Measurements from ENCODE around the gene METTL1. TPM values are rescaled to one million over a fixed set of nuclear protein-coding genes. Genes with fewer than 3 reads are reported as not detected.
"Not testable (repeated sequence)": the region's sequence is repeated elsewhere in the genome, so short reads cannot be mapped to it uniquely, and the experiment has no call there.

Gene METTL1
- total RNA-seq, 2 donors from 2014 or later: 26.1 to 28.7 TPM

DNA sequence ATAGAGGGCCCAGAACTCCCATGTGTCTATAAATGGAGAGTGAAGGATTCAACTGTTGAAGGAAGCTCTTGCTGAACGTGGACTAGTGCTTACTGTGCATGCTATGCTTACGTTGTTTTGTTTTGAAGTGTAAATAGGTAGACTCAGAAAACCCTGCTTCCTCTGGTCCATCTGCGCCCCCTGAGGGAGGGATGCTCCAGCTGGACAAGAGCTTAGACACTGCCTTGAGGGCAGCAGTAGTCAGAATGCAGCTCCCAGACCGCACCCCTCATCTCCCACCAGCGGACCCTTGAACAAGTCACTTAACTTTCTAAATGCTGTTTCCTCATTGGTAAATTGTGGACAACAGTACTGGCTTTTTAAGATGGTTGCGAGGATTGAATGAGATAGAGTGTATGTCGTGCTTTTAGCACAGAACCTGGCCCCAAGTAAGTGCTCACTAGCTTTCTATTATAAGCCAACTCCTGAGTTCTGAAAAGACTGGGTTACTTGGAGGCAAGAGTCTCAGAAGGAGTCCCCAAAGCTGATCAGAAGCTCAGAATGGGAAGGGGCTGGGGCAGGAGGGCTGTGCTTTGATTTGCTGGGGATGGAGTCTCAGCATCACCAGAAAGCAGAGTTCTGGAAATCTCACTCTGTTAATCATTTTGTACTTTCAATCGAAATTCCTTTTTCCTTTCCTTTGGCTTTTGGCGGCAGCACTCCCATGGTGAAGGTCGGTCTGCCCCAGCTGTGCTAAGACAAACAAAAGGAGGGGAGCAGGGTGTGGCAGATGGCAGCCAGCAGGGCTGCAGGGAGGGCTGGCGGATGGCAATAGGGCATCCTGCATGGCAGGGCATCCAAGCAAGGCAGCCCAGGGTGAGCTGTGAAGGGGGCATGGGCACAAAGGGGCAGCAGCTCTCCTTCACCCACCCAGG lies 48.9 kb downstream of the METTL1 start:
- WGBS, 2 experiments (ENCODE audit: insufficient coverage in 1 of 2, insufficient read length in 1 of 2): 77 to 89% methylated on average over 5 to 11 of the region's 11 CpGs

DNA sequence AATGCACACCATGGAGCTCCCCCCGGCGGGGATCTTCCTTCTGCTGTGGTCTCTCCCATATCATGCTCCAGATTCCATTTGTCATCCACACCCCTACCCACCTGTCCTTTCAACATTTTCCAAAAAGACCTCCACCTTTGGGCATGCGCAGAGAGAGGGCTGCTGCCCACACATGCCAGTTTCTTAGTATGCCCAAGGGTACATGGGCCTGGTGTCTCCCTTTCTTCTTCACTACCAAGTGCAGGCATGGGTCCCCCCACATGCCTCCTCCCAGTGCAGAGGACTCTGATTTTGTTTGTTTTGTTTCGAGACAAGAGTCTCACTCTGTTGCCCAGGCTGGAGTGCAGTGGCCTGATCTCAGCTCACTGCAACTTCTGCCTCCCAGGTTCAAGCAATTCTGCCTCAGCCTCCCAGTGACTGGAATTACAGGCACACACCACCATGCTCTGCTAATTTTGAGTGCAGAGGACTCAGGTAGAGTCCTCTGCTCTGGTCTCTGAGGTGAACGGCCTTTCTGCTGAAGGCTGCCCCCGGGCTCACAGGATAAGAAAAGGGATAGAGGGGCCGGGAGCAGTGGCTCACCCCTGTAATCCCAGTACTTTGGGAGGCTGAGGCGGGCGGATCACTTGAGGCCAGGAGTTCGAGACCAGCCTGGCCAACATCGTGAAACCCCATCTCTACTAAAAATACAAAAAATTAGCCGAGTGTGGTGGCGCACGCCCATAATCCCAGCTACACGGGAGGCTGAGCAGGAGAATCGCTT lies 49.9 kb downstream of the METTL1 start:
- Mint-ChIP-seq H3K36me3 (ENCODE audit: low read depth) (peaks cover 42% of the 10 kb centered on the region), H3K27me3 (ENCODE audit: insufficient read depth) (peaks cover 43% of the 10 kb centered on the region)
- H3K9me3 ChIP-seq (ENCODE audit: control insufficient read depth, low read length); H3K27ac ChIP-seq (ENCODE audit: low read depth, low read length); H3K4me1 Mint-ChIP-seq; DNase-seq; H3K4me3 ChIP-seq (ENCODE audit: low read length); H3K4me3 Mint-ChIP-seq; H3K27ac Mint-ChIP-seq; H3K9ac ChIP-seq (ENCODE audit: extremely low read depth, low read length, poor library complexity, severe bottlenecking); H3K9me3 Mint-ChIP-seq; H3K4me1 ChIP-seq (ENCODE audit: control insufficient read depth, insufficient read depth, low read length): not testable (repeated sequence)
- peaks cover 44% of the 10 kb centered on the region for H3K27me3 ChIP-seq (ENCODE audit: control insufficient read depth, insufficient read depth, low read length, poor library complexity, severe bottlenecking)
- peaks cover 24% of the 10 kb centered on the region for H3K36me3 ChIP-seq (ENCODE audit: control insufficient read depth, insufficient read depth, low read length)
- 93 to 95% methylated on average over 7 to 16 of the region's 16 CpGs for WGBS, 2 experiments (ENCODE audit: insufficient coverage in 1 of 2, insufficient read length in 1 of 2)

More for the DNA sequence above, 48.9 kb downstream of the METTL1 start:
- Histone ChIP-seq H3K27ac (ENCODE audit: low read depth, low read length) (no peak overlapping the region), H3K9ac (ENCODE audit: extremely low read depth, low read length, poor library complexity, severe bottlenecking) (no peak overlapping the region), H3K27me3 (ENCODE audit: control insufficient read depth, insufficient read depth, low read length, poor library complexity, severe bottlenecking) (peaks cover 53% of the 10 kb centered on the region), H3K4me3 (ENCODE audit: low read length) (no peak overlapping the region), H3K36me3 (ENCODE audit: control insufficient read depth, insufficient read depth, low read length) (peaks cover 21% of the 10 kb centered on the region), H3K9me3 (ENCODE audit: control insufficient read depth, low read length) (no peaks in the 10 kb centered on the region), H3K4me1 (ENCODE audit: control insufficient read depth, insufficient read depth, low read length) (no peaks in the 10 kb centered on the region)
- TF ChIP-seq, protein P1, sequence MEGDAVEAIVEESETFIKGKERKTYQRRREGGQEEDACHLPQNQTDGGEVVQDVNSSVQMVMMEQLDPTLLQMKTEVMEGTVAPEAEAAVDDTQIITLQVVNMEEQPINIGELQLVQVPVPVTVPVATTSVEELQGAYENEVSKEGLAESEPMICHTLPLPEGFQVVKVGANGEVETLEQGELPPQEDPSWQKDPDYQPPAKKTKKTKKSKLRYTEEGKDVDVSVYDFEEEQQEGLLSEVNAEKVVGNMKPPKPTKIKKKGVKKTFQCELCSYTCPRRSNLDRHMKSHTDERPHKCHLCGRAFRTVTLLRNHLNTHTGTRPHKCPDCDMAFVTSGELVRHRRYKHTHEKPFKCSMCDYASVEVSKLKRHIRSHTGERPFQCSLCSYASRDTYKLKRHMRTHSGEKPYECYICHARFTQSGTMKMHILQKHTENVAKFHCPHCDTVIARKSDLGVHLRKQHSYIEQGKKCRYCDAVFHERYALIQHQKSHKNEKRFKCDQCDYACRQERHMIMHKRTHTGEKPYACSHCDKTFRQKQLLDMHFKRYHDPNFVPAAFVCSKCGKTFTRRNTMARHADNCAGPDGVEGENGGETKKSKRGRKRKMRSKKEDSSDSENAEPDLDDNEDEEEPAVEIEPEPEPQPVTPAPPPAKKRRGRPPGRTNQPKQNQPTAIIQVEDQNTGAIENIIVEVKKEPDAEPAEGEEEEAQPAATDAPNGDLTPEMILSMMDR (conservative IDR thresholded peaks at IDR 0.05): no peak
- Mint-ChIP-seq H3K27ac (no peak overlapping the region), H3K27me3 (ENCODE audit: insufficient read depth) (peaks cover 53% of the 10 kb centered on the region), H3K36me3 (ENCODE audit: low read depth) (peaks cover 36% of the 10 kb centered on the region), H3K9me3 (peaks cover 2% of the 10 kb centered on the region), H3K4me1 (peaks cover 4% of the 10 kb centered on the region), H3K4me3 (no peak overlapping the region)
- DNase-seq: peak; percentile 41

DNA sequence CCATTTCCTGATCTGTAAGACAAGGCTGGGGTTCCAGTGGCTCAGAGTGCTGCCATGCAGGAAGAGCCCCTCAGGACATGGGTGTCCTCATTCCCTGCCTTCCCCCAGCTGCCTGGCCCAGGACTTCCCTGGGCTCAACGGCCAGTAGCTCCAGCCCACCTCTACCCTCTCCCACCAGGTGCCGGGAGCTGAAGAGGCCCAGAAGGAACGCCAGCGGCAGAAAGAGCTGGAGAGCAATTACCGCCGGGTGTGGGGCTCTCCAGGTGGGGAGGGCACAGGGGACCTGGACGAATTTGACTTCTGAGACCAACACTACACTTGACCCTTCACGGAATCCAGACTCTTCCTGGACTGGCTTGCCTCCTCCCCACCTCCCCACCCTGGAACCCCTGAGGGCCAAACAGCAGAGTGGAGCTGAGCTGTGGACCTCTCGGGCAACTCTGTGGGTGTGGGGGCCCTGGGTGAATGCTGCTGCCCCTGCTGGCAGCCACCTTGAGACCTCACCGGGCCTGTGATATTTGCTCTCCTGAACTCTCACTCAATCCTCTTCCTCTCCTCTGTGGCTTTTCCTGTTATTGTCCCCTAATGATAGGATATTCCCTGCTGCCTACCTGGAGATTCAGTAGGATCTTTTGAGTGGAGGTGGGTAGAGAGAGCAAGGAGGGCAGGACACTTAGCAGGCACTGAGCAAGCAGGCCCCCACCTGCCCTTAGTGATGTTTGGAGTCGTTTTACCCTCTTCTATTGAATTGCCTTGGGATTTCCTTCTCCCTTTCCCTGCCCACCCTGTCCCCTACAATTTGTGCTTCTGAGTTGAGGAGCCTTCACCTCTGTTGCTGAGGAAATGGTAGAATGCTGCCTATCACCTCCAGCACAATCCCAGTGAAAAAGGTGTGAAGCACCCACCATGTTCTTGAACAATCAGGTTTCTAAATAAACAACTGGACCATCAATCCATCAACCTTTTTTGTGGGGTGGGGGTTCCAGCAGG lies 51.0 kb downstream of the METTL1 start:
- Mint-ChIP-seq H3K4me3 (no peak overlapping the region), H3K4me1 (no peaks in the 10 kb centered on the region), H3K27ac (no peak overlapping the region), H3K27me3 (ENCODE audit: insufficient read depth) (peaks cover 32% of the 10 kb centered on the region), H3K36me3 (ENCODE audit: low read depth) (peaks cover 45% of the 10 kb centered on the region), H3K9me3 (no peaks in the 10 kb centered on the region)
- WGBS, 2 experiments (ENCODE audit: insufficient coverage in 1 of 2, insufficient read length in 1 of 2): 91% methylated on average over 11 of the region's 11 CpGs; no CpG with 5 or more reads in 1 of the 2 experiments
- no peak for DNase-seq
- TF ChIP-seq, protein P1 (conservative IDR thresholded peaks at IDR 0.05): no peak
- Histone ChIP-seq H3K36me3 (ENCODE audit: control insufficient read depth, insufficient read depth, low read length) (peaks cover 27% of the 10 kb centered on the region), H3K4me3 (ENCODE audit: low read length) (no peak overlapping the region), H3K27ac (ENCODE audit: low read depth, low read length) (no peak overlapping the region), H3K9ac (ENCODE audit: extremely low read depth, low read length, poor library complexity, severe bottlenecking) (no peak overlapping the region), H3K27me3 (ENCODE audit: control insufficient read depth, insufficient read depth, low read length, poor library complexity, severe bottlenecking) (peaks cover 32% of the 10 kb centered on the region), H3K9me3 (ENCODE audit: control insufficient read depth, low read length) (no peaks in the 10 kb centered on the region), H3K4me1 (ENCODE audit: control insufficient read depth, insufficient read depth, low read length) (no peaks in the 10 kb centered on the region)
